Testis (tissue), 2 donors: Measurements from ENCODE around the gene CTBP2.

Experiments used
- CTCF ChIP-seq, 3 experiments: fragments of 450-650 bp in 2 of 3; fragments of 200-600 bp in 1 of 3; sonication (generic) in 1 of 3; IDR thresholded peaks; one replicate each; pipeline ENCODE4 v1.5.1; 2016 to 2019; ENCODE audit warnings: antibody characterized with exemption in 3 of 3, mild to moderate bottlenecking in 2 of 3, moderate library complexity in 1 of 3
- POLR2A ChIP-seq: fragments of 450-650 bp; IDR thresholded peaks from one replicate; pipeline ENCODE4 v1.6.1; 2017; ENCODE audit warnings: antibody characterized with exemption, mild to moderate bottlenecking, moderate library complexity

- TF ChIP-seq CTCF (IDR thresholded peaks at IDR 0.05) (no peak), POLR2A (no peak)
These were observed 135.0 kb downstream of the CTBP2 start for GRCh38 chr10:125025341-125025740.
